Skeletal muscle cell (primary cell): ENCODE measurements around the gene THUMPD2.
"Not testable (repeated sequence)": the region's sequence is repeated elsewhere in the genome, so short reads cannot be mapped to it uniquely, and the experiment has no call there.

Experiments used
- DNase-seq: peaks from one replicate; pipeline ENCODE4 v3.0.0-alpha.2; 2010; ENCODE audit warnings: low read depth
- H3K4me3 ChIP-seq: 2 replicates; pipeline ENCODE4 v1.5.1; 2011; ENCODE audit warnings: low read depth, mild to moderate bottlenecking, control low read depth, low read length, moderate library complexity

THUMPD2 gene, protein sequence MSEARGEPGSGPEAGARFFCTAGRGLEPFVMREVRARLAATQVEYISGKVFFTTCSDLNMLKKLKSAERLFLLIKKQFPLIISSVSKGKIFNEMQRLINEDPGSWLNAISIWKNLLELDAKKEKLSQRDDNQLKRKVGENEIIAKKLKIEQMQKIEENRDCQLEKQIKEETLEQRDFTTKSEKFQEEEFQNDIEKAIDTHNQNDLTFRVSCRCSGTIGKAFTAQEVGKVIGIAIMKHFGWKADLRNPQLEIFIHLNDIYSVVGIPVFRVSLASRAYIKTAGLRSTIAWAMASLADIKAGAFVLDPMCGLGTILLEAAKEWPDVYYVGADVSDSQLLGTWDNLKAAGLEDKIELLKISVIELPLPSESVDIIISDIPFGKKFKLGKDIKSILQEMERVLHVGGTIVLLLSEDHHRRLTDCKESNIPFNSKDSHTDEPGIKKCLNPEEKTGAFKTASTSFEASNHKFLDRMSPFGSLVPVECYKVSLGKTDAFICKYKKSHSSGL

DNA sequence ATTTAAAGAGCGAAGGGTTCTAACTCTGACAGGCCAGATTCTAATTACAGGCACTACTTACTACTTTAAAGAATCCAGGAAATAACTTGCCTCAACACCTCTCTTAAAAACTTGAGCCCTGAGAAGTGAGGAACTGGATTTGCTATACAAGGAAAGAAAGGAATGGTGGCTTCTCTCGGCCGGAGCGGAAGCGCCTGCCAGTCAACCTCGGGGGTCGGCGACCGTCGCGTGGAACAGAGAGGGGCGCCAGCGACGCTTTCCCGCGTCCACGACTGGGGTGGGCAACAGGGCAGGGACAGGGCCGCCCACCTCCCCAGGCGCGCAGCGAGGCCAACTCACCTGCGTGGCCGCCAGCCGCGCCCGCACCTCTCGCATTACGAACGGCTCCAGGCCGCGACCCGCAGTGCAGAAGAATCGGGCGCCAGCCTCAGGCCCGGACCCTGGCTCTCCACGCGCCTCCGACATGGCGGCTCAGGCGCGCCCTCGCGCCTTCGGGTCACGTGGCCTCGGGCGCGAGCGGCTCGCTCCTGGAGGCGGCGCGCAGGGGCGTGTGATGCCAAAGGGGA lies at the start of gene THUMPD2:
THUMPD2 (minus strand) TSS at position 484 of the 566 bp plus-strand sequence; CDS start at position 465, 19 bp downstream.
- peak within 1 kb of the TSS; percentile 76 for H3K4me3 ChIP-seq
- DNase-seq, result peak; percentile 17

DNA sequence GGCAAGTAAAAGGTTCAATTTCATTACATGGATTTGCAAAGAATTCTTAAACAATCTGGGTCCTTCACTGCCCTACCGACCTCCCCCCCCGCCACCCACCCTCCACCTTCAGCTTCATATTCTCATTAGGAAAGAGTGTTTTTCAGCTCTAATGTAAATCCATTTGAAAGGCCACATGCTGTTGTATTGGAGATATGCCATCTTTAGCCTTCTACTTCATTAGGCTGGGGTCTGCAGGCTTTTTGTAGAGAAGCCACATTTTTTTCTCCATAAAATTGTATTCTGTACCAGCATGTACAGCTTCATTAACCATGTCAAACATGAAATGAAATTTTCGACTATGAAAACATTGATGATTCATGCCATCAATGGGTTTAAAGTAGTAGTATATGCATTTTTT lies 42.8 kb upstream of the THUMPD2 start:
- DNase-seq, result no peak

DNA sequence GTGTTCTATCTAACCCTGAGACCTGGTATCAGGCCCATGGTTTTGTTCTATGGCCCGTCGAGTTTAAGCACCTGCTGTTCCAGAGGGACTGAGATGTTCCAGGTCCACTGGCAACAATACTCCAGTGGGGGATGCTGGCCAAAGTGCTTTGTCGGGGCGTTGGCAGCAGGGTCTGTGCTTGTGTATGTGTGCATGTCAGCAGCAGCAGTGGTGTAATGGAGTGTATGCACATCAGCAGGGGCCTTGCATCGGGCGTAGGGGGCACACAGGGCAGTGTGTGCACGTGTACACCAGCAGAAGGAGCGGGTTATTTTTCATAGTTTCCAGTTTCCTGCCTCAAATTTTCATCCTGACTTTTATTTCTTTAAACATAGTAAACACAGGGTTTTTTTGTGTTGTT lies 37.8 kb upstream of the THUMPD2 start:
- DNase-seq, result no peak
- no peak overlapping the region for H3K4me3 ChIP-seq

More for the DNA sequence above, 42.8 kb upstream of the THUMPD2 start:
- no peak overlapping the region for H3K4me3 ChIP-seq

DNA sequence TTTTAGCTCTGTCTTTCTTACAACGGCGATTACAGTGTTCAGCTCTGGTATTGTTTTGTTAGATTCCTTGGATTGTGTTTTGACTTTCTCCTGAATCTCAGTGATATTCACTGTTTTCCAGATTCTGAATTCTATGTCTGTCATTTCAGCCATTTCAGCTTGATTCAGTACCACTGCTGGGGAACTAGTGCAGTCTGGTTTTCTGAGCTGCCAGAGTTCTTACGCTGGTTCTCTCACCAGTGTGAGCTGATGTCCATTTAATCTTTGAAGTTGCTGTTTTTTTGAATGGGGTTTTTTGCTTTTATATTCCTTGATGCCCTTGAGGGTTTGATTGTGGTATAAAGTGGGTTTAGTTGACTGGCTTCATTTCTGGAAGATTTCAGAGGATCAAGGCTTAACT lies 37.4 kb upstream of the THUMPD2 start:
- DNase-seq, result no peak
- H3K4me3 ChIP-seq, result no peak overlapping the region

DNA sequence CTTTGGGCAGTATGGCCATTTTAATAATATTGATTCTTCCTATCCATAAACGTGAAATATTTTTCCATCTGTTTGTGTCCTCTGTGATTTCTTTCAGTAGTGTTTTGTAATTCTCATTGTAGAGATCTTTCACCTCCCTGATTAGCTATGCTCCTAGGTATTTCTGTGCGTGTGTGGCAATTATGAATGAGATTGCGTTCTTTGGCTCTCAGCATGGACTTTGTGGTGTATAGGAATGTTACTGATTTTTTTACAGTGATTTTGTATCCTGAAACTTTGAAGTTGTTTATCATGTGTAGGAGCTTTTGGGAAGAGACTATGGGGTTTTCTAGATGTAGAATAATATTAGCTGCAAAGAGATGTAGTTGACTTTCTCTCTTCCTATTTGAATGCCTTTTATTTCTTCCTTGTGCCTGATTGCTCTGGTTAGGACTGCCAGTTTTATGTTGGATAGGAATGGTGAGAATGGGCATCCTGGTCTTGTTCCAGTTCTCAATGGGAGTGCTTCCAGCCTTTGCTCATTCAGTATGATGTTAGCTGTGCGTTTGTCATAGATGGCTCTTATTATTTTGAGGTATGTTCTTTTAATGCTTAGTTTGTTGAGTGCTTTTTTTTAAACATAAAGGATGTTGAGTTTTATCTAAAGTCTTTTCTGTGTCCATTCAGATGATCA lies 27.0 kb upstream of the THUMPD2 start:
- no peak overlapping the region for H3K4me3 ChIP-seq
- DNase-seq, result peak; percentile 9

DNA sequence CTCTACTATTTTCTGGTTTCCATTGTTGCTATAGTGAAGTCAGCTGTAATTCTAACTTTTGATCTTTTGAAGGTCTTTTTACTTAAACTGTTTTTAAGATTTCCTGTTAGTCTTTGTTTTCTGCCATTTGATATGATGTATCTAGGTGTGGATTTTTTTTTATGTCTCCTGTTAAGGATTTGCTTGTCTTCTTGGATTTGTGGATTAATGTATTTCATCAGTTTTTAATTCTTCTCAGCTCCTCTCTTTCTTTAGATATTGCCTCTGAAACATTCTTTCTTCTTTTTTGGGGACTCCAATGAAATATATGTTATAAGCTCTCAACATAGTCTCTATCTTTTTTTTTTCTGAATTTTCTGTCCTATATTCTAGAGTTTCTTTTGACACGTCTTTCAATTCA lies 24.8 kb upstream of the THUMPD2 start:
- H3K4me3 ChIP-seq, result no peak overlapping the region
- no peak for DNase-seq

DNA sequence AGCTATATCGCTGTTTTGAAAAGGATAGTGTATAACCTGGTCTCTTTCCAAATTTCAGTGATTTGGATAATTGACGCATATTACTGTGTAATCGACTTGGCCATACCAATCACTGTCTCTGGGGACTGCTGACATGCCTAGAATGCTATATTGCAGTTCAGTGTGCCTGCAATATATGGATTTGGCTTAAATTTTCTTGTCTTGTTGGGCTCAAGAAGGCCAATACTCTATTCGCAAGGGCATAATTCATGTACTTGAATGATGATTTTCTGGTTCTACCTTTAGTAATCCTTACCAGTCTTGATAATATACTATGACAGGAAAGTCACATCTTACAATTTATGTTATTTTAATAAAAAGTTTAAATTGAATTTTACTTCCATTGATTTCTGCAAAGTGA lies 21.7 kb upstream of the THUMPD2 start:
- H3K4me3 ChIP-seq, result no peak overlapping the region
- DNase-seq, result no peak

DNA sequence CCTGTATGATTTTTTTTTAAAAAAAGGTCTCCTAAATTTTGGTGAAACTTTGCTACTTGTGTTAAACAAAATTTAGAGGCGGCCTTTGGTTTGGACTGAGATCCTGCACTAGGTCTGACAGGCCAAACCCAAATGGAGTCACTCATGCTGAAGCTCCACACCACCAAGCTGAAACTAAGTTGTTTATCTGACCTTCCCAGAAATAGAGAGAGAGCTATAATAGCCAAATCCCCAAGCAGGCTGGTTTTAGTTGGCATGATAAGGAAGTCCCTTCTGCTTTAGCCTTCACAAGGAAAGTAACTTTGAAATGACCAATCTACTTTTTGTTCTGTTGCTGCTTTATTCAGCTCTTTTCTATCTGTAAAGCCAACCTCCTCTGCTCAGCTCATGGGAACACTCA lies 17.1 kb upstream of the THUMPD2 start:
- H3K4me3 ChIP-seq, result no peak overlapping the region
- DNase-seq, result no peak

DNA sequence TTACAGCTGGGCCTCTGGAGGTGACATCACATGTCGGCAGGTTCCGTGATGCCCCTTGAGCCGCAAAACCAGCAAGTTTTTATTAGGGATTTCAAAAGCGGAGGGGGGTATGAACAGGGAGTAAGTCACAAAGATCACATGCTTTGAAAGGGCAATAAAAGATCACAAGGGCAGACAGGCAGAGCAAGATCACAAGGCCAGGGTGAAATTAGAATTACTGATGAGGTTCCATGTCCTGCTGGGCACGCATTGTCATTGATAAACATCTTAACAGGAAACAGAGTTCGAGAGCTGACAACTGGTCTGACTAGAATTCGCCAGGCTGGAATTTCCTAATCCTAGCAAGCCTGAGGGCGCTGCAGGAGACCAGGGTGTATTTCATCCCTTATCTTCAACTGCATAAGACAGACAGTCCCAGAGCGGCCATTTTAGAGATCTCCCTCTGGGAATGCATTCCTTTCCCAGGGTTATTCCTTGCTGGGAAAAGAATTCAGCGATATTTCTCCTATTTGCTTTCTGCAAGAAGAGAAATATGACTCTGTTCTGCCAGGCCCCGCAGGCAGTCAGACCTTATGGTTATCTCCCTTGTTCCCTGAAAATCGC lies 11.3 kb upstream of the THUMPD2 start:
- not testable (repeated sequence) for DNase-seq, H3K4me3 ChIP-seq

DNA sequence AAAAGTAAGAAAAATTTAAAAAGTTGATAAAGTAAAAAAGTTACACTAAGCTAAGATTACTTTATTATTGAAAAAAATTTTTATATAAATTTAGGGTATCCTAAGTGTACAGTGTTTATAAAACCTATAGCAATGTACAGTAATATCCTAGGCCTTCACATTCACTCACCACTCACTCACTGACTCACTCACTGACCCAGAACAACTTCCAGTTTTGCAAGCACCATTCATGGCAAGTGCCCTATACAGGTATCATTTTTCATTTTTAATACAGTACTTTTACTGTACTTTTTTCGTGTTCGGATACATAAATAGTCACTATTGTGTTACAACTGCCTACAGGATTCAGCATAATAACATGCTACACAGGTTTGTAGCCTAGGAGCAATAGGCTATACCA lies 8.9 kb upstream of the THUMPD2 start:
- H3K4me3 ChIP-seq, result no peak overlapping the region
- no peak for DNase-seq

DNA sequence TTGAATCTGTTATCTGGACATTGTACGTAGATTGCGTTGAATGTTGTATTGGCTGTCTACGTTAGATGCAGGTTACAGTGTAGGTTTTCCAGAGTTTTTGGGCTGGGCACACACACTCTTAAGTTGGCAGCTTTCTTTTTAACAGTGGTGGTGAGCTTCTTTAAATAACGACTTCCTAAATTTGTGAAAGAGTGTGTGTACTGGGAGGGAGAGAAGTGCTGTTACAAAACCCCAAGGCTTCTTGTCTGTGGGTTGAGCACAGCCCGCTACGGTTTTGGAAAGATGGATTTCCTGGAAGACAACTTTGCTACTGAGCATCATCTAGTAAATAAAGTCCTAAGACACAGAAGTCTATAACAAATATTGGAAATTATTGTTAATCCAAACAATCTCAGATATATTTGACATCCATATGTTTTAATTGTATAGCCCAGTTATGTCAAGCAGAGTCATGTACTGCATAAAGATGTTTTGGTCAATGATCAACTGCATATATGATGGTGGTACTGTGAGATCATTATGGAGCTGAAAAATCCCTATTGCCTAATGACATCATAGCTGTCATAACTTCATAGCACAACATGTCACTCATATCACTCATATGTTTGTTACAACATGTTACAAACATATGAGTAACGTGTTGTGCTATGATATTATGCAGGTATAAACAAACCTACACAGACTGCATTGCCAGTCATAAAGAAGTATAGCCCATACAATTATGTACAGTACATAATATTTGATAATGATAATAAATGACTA lies 7.9 kb upstream of the THUMPD2 start:
- H3K4me3 ChIP-seq, result no peak overlapping the region
- no peak for DNase-seq

DNA sequence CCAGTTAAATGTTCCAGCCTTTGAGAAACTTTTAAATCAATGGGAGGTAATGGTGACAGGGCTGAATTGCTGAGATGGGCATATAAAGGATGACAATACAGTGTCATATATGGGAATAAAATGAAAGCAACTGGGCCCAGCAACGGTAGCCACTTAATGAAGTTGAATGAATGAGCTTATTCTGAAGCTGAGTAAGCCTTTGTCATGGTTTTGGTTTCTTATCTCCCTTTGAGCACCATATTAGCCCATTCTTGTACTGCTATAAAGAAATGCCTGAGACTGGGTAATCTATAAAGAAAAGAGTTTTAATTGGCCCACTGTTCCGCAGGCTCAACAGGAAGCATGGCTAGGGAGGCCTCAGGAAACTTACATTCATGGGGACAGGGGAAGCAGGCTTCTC lies 3.5 kb upstream of the THUMPD2 start:
- H3K4me3 ChIP-seq, result no peak overlapping the region
- DNase-seq, result no peak

DNA sequence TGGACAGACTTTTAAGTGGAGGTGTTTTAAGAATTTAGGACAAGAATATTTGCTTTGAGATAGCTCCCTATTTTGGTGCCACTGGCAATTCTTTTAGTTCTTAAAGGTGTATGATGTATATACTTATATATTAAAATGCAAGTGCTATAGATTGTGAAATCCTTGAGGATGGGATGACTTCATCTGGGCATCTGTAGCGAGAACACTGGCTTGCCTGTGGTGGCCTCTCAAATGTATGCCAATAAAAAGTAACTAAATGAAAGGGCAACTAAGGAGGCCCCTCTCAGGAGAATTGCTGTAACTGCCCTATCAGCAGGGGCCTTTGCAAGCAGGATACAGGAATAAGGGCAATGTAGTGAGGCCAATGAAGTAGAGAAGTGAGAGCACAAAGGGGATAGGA lies 2.6 kb upstream of the THUMPD2 start:
- peak; percentile 57 for DNase-seq
- H3K4me3 ChIP-seq, result no peak overlapping the region

DNA sequence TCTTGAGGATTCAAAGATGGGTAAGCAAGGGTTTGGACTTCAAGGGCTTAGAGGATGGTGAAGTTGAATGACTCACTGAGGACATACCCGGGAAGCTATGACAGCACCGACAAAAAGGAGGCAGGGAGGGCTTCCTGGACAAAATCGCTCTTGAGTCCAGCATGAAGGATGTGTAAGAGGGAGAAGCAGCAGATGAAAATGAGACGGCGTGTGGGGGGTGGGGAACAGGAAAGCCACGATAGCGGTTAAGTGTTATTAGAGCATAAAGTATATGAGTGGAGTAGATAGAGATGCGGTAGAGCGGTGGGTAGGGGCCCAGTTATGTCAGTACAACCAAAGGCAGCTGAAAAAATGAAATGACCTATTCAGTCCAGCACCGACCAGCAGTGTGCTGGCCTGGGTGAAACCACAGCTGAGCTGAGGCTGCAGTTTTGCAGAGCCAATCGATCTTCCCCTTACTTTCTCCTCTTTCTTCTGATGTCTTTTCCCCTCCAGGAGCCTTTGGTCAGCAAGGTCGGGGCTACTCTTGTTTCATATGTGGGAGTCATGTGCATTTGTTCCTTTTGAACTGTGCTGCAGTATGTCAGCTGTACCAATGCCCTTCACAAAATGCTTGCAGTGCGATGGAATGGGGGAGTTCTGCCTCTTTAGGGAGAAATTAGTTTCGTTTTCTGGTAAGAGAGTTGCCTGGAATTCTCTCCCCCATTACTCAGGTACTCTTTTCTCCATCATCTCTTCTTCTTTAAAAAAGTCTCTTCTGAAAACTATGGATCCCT lies 2.0 kb upstream of the THUMPD2 start:
- DNase-seq, result peak; percentile 9
- H3K4me3 ChIP-seq, result peak overlapping the region; percentile 6

DNA sequence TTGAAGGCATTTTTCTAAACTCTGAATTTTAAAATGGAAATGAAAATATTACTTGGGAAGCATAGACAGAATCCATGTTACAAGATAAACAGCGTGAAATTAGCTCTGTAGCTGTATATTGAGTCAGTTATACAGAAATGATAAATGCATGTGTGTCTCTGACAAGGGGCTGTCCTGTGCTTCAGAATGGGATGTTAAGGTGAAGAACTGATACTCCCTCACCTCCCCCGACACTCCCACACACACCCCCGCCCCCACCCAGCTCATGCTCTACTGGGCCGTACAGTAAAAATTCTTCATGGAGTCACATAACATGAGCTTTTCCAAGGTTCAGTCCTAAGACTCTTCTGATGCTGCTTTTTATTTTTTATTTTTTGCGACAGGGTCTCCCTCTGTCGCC lies 869 bp upstream of the THUMPD2 start:
- no peak for DNase-seq
- no peak overlapping the region for H3K4me3 ChIP-seq

DNA sequence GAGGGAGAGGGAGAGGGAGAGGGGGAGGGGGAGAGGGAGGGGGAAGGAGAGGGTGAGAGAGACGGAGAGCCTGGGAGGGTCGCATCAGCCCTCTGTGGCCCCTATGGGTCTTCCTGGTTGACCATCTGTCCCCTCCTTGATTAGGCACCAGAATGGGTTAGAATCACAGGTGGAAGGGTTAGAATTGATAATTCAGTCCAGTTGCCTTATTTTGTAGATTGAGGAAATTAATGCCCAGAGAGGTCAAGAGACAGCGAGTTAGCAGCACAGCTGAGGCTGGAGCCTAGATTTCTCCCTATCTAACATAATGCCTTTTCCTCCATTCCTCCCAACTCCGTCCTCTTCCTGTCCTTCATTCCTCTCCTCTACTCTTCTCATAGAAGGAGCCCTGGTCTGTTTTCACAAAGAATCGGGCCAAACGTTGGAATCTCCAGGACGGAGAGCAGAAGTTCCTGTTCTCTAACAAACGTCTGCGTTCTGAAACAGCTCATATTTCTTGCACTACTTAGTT lies 338 bp upstream of the THUMPD2 start:
- H3K4me3 ChIP-seq, result peak overlapping the region; percentile 76
- no peak for DNase-seq

DNA sequence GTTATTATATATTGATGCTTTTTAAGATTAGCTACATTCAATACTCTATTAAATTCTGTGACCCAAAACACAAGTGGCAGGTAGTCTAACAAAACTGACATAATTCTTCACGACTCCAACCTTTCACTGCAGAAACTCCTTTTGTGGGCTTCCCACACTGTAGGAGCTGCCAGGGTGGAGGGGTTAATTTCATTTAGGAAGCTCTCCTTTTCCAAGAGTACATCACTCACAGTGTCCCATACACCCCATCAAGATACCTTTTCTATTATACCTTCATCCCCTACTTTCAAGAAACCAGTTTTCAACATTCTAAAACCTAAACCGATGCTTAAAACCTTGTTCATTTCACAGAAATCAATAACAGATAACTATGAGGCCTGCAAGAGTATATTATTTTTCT lies 825 bp downstream of the THUMPD2 start:
- H3K4me3 ChIP-seq, result peak overlapping the region; percentile 76
- no peak for DNase-seq

DNA sequence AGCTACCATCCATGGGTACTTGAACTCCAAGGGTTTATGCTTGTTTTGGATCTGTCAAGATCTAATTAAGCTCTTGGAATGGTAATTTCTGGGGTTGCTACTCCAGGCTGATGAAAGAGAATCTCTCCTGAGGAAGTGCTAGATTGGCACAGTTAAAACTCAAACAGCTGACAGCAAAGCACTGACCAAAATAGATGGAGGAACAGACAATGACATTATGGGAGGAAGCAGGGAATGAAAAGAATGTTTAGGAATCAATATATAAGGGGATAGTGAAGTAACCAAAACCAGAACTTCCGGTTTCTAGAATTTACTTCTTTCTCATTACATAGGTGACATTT lies 6.3 kb downstream of the THUMPD2 start:
- DNase-seq, result no peak

More for the DNA sequence above, 6.3 kb downstream of the THUMPD2 start:
- H3K4me3 ChIP-seq, result no peak overlapping the region
